Uterus (tissue), 4 donors: ENCODE measurements around the gene SLC47A2. TPM values are rescaled to one million over a fixed set of nuclear protein-coding genes. Genes with fewer than 3 reads are reported as not detected.

Source experiments
- DNase-seq, 2 donors: peaks; one replicate each; pipeline ENCODE4 v3.0.0-alpha.2; 2019 to 2020
- H3K27ac ChIP-seq, 2 donors: fragments of 200-600 bp; sonication (generic); 1 replicate in 1 of 2; 2 replicates in 1 of 2; pipeline ENCODE4 v1.5.1; 2016 to 2018
- H3K27me3 ChIP-seq, 2 donors: fragments of 200-600 bp; sonication (generic); one replicate each; pipeline ENCODE4 v1.5.1; 2018 to 2019; ENCODE audit warnings: control low read depth in 1 of 2
- H3K36me3 ChIP-seq, 2 donors: fragments of 200-600 bp; sonication (generic); one replicate each; pipeline ENCODE4 v1.5.1; 2019; ENCODE audit warnings: control low read depth in 1 of 2
- H3K4me1 ChIP-seq, 2 donors: fragments of 200-600 bp; sonication (generic); one replicate each; pipeline ENCODE4 v1.5.1; 2018 to 2019; ENCODE audit warnings: control low read depth in 1 of 2
- H3K4me3 ChIP-seq, 2 donors: fragments of 200-600 bp; sonication (generic); 1 replicate in 1 of 2; 2 replicates in 1 of 2; pipeline ENCODE4 v1.5.1; 2018 to 2019; ENCODE audit warnings: mild to moderate bottlenecking in 1 of 2
- H3K9me3 ChIP-seq, 2 donors: fragments of 200-600 bp; sonication (generic); one replicate each; pipeline ENCODE4 v1.5.1; 2019; ENCODE audit warnings: control low read depth in 1 of 2
- CTCF ChIP-seq, 4 experiments: fragments of 200-600 bp in 2 of 4; fragments of 450-650 bp in 2 of 4; sonication (generic) in 2 of 4; IDR thresholded peaks; one replicate each; pipeline ENCODE4 v1.5.1; 2016 to 2019; ENCODE audit warnings: antibody characterized with exemption in 4 of 4, mild to moderate bottlenecking in 2 of 4, moderate library complexity in 1 of 4
- POLR2A ChIP-seq, 2 donors: fragments of 450-650 bp; IDR thresholded peaks; one replicate each; pipeline ENCODE4 v1.6.1; 2016; ENCODE audit warnings: antibody characterized with exemption in 2 of 2, mild to moderate bottlenecking in 1 of 2, moderate library complexity in 1 of 2
- intact Hi-C: fragments of 100-400 bp; cut with DNase I; formaldehyde crosslinking; loops from one replicate; pipeline ENCODE4 v1.15.1; 2023; ENCODE audit warnings: low total_unique reads
- total RNA-seq, 4 donors: library from RNA; depleted of rRNA in 3 of 4; stranded (reverse); fragments of >200 nt in 3 of 4; gene quantifications; one replicate each; pipeline versions ENCODE4 v1.1.0 to v1.2.4, GENCODE V29; 2014 to 2023
- donor health status: DM: yes; HTN: yes; CAD: no.

The SLC47A2 gene
- total RNA-seq, 4 donors from 2014 or later, result 0.35 TPM; not detected in 3

DNA sequence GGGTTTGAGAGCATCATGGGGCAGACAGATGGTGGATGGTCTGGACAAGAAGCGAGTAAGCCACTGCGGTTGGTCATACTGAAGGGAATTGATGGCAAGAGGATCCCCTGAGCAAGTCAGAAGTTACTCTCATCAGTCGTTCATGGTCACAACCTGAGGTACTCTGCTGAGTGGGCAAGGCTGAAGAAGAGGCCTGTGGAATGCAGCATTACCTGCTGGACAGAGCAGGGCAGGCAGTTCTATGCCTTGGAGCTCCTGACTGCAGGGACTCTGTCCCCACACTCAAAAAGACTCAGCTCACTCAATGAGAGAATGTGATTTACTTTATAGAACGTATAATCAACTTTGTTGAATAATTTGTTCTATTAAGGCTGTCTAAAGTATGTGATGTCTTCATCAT is 39.5 kb downstream of the SLC47A2 start:
- Histone ChIP-seq H3K4me3 (no peak overlapping the region), H3K36me3 (no peaks in the 10 kb centered on the region), H3K4me1 (no peaks in the 10 kb centered on the region), H3K27ac (no peak overlapping the region), H3K27me3 (no peaks in the 10 kb centered on the region), H3K9me3 (no peaks in the 10 kb centered on the region)
- no peak for DNase-seq
- intact Hi-C loops, result no loop called here
- TF ChIP-seq POLR2A (IDR thresholded peaks at IDR 0.05) (no peak), CTCF (IDR thresholded peaks at IDR 0.05) (no peak)

DNA sequence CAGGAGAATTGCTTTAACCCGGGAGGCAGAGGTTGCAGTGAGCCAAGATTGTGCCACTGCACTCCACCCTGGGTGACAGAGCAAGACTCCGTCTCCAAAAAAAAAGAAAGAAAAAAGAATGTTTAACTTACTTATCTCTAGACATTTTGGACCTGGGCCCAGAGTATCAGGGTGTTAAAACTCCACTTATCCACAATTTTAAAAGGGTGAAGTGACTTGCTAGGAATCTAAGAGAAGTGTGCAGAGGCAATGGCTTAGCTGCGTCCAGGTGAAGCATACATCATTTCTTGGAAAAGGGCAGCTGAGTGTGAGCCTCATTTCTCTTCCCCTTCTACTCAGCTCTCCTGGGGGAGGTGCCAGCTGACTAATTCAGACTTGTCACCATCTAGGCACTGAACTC is 42.8 kb downstream of the SLC47A2 start:
- no peak for DNase-seq
- H3K36me3 ChIP-seq, result no peaks in the 10 kb centered on the region
- H3K27ac ChIP-seq, result no peak overlapping the region
- no peak overlapping the region for H3K4me3 ChIP-seq
- no peaks in the 10 kb centered on the region for H3K4me1 ChIP-seq
- H3K9me3 ChIP-seq, result no peaks in the 10 kb centered on the region
- TF ChIP-seq CTCF (IDR thresholded peaks at IDR 0.05) (no peak), POLR2A (IDR thresholded peaks at IDR 0.05) (no peak)
- H3K27me3 ChIP-seq, result no peaks in the 10 kb centered on the region
- intact Hi-C loops, result no loop called here

GRCh38 chr17:19672009-19672750 is 44.2 kb downstream of the SLC47A2 start:
- no peak for TF ChIP-seq POLR2A (IDR thresholded peaks at IDR 0.05)
- TF ChIP-seq CTCF (IDR thresholded peaks at IDR 0.05), result peak in 3 of 4 experiments; percentile 4 to 26 (median 13)
- Histone ChIP-seq H3K4me3 (no peak overlapping the region), H3K4me1 (no peaks in the 10 kb centered on the region), H3K36me3 (no peaks in the 10 kb centered on the region), H3K27me3 (no peaks in the 10 kb centered on the region), H3K9me3 (no peaks in the 10 kb centered on the region), H3K27ac (no peak overlapping the region)
- DNase-seq, result no peak
- intact Hi-C loops, result no loop called here

GRCh38 chr17:19671433-19671832 is 45.0 kb downstream of the SLC47A2 start:
- intact Hi-C loops, result no loop called here
- no peaks in the 10 kb centered on the region for H3K36me3 ChIP-seq

More at GRCh38 chr17:19671433-19671832, 45.0 kb downstream of the SLC47A2 start:
- no peak overlapping the region for H3K4me3 ChIP-seq
- DNase-seq, result no peak
- no peak for TF ChIP-seq CTCF (IDR thresholded peaks at IDR 0.05)
- TF ChIP-seq POLR2A (IDR thresholded peaks at IDR 0.05), result no peak
- H3K27me3 ChIP-seq, result no peaks in the 10 kb centered on the region
- H3K9me3 ChIP-seq, result no peaks in the 10 kb centered on the region
- H3K4me1 ChIP-seq, result no peaks in the 10 kb centered on the region
- H3K27ac ChIP-seq, result no peak overlapping the region
